22Rv1 (cell line): ENCODE data around the gene IDS.
"Not testable (repeated sequence)": the region's sequence is repeated elsewhere in the genome, so short reads cannot be mapped to it uniquely, and the experiment has no call there.

ENCODE experiments used
- H3K27ac ChIP-seq: fragments of 450-650 bp; 2 replicates; pipeline ENCODE4 v1.5.1; 2017
- ZFX ChIP-seq: fragments of 450-650 bp; IDR thresholded peaks from 2 replicates; pipeline ENCODE4 v1.6.1; 2017; ENCODE audit warnings: antibody characterized with exemption, borderline replicate concordance
- TF ChIP-seq, protein P1 (sequence below): fragments of 450-650 bp; IDR thresholded peaks from 2 replicates; pipeline ENCODE4 v1.5.1; 2017; ENCODE audit warnings: mild to moderate bottlenecking

Gene IDS

GRCh38 chrX:149504226-149504914 is 736 bp downstream of the IDS start:
- H3K27ac ChIP-seq: peak overlapping the region; percentile 41
- TF ChIP-seq, protein P1, sequence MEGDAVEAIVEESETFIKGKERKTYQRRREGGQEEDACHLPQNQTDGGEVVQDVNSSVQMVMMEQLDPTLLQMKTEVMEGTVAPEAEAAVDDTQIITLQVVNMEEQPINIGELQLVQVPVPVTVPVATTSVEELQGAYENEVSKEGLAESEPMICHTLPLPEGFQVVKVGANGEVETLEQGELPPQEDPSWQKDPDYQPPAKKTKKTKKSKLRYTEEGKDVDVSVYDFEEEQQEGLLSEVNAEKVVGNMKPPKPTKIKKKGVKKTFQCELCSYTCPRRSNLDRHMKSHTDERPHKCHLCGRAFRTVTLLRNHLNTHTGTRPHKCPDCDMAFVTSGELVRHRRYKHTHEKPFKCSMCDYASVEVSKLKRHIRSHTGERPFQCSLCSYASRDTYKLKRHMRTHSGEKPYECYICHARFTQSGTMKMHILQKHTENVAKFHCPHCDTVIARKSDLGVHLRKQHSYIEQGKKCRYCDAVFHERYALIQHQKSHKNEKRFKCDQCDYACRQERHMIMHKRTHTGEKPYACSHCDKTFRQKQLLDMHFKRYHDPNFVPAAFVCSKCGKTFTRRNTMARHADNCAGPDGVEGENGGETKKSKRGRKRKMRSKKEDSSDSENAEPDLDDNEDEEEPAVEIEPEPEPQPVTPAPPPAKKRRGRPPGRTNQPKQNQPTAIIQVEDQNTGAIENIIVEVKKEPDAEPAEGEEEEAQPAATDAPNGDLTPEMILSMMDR: no peak
- TF ChIP-seq ZFX: no peak

GRCh38 chrX:149503446-149503845 is 1.7 kb downstream of the IDS start:
- not testable (repeated sequence) for H3K27ac ChIP-seq

DNA sequence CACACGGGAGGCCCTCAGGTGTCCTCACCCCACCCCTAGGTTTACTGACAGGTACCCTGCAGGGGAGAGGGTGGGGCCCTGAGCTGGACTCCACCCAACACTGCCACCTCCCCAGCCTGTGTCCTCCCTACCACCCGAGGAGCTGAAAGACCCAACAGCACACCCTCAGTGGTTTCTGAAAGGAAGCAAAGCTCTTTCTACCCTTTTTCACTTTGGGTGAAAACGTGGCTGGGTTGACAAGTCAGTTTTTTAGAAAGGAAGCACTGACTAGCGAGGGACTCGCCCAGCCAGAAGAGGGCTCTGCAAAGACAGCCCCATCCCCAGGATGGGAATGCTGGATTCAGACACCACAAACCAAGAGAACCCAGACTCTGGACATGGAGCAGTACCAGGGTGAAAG is 2.2 kb downstream of the IDS start:
- not testable (repeated sequence) for H3K27ac ChIP-seq

- no peak overlapping the region for H3K27ac ChIP-seq
- TF ChIP-seq, protein P1: no peak
- TF ChIP-seq ZFX: no peak
These were observed 5.3 kb downstream of the IDS start for GRCh38 chrX:149499766-149500165.

GRCh38 chrX:149498767-149499166 is 6.3 kb downstream of the IDS start:
- no peak overlapping the region for H3K27ac ChIP-seq
- TF ChIP-seq ZFX: no peak
- TF ChIP-seq, protein P1: no peak

DNA sequence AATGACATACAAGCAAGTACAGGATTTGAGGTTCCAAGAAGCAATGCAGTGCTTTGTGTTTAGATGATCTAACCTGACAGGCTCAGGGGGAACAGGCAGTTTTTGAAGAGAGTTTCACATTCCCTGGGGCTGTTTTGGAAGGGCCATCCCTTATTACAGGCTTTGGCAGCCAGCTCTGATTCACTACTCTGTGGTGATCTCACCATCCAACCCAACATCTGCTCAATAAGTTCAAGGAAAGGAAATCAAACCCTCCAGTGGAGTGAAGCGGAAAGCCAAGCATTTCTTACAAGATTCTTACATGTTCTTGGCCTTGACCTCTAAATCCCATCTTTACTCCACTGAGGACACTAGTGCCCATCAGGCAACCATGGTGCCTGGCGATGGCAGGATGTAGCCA is 7.5 kb downstream of the IDS start:
- TF ChIP-seq, protein P1: no peak
- TF ChIP-seq ZFX: no peak
- no peak overlapping the region for H3K27ac ChIP-seq

DNA sequence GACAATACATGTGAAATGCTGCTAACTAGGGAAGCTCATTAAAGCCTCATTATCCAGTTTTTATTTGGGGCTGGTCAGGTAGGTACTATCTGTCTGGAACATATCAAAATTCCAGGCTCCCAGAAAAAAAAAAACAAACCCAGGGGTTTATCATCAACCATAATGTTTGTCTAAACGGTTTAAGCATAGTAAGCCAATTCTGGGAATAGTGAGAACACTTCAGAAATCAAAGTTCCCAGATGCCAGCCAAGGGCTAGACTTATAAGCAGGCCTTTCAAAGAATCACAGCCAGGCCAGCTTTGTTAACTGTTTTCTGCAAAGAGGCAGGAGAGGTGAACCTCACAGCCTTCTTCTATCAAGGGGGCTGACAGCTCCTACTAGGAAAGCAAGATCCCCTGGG is 8.1 kb downstream of the IDS start:
- no peak overlapping the region for H3K27ac ChIP-seq
- TF ChIP-seq, protein P1: no peak

- H3K27ac ChIP-seq: no peak overlapping the region
- TF ChIP-seq ZFX: no peak
- TF ChIP-seq, protein P1: no peak
These were observed 9.5 kb downstream of the IDS start for GRCh38 chrX:149495573-149496071.
